ENCODE results near the gene AQP5.

GRCh38 chr12:49929581-49929980 is 32.1 kb upstream of the AQP5 start:
- TF ChIP-seq TEAD4 (IDR thresholded peaks at IDR 0.05) (no peak), MAX (IDR thresholded peaks at IDR 0.05) (no peak), EP300 (IDR thresholded peaks at IDR 0.05; ENCODE audit: borderline replicate concordance) (no peak)

Data from Ishikawa (cell line).